ENCODE data around the gene ASXL2. TPM values are rescaled to one million over a fixed set of nuclear protein-coding genes. Genes with fewer than 3 reads are reported as not detected.

The ASXL2 gene
- total RNA-seq, 1 donor from 2014 or later: 32.7 TPM

DNA sequence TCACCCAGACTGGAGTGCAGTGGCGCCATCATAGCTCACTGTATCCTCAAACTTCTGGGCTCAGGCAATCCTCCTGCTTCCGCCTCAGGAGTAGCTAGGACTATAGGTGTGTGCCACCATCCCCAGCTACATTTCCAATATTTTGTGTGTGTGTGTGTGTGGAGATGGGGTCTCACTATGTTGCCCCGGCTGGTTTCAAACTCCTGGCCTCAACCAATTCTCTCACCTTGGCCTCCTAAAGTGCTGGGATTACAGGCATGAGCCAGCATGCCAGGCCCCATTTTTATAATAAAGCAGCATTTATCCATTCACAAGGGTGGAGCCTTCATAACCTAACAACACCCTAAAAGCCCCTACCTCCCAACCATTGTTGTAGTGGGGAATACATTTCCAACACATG is 152.4 kb downstream of the ASXL2 start:
- Mint-ChIP-seq H3K36me3 (ENCODE audit: unreplicated experiment) (peaks cover 2% of the 10 kb centered on the region), H3K9me3 (ENCODE audit: unreplicated experiment) (no peaks in the 10 kb centered on the region), H3K4me3 (ENCODE audit: unreplicated experiment) (no peak overlapping the region), H3K27me3 (ENCODE audit: unreplicated experiment) (peaks cover 33% of the 10 kb centered on the region), H3K27ac (ENCODE audit: unreplicated experiment) (no peak overlapping the region), H3K4me1 (ENCODE audit: unreplicated experiment) (no peaks in the 10 kb centered on the region)
- no peak for DNase-seq (ENCODE audit: extremely low spot score, unreplicated experiment)
- TF ChIP-seq, protein P1, sequence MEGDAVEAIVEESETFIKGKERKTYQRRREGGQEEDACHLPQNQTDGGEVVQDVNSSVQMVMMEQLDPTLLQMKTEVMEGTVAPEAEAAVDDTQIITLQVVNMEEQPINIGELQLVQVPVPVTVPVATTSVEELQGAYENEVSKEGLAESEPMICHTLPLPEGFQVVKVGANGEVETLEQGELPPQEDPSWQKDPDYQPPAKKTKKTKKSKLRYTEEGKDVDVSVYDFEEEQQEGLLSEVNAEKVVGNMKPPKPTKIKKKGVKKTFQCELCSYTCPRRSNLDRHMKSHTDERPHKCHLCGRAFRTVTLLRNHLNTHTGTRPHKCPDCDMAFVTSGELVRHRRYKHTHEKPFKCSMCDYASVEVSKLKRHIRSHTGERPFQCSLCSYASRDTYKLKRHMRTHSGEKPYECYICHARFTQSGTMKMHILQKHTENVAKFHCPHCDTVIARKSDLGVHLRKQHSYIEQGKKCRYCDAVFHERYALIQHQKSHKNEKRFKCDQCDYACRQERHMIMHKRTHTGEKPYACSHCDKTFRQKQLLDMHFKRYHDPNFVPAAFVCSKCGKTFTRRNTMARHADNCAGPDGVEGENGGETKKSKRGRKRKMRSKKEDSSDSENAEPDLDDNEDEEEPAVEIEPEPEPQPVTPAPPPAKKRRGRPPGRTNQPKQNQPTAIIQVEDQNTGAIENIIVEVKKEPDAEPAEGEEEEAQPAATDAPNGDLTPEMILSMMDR (IDR thresholded peaks at IDR 0.05): no peak

DNA sequence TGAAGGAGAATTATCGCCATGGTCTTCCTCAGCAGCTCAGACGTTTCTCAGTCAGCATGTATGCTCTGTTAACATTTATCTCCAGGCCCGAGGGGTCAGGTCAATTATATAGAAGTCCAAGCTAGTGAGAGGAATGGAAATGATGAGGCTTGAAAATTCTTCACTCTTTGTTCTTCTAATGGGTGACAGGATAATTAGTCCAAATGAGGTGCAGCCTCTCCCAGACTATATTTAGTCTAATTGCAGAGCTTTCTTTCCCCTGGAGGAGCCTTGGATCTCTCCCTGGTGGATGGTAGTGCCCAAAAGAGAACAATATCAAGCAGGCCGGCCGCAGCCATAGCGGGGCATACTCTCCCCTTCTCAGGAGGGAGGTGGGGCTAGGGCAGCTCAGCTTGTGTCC is 153.5 kb downstream of the ASXL2 start:
- Mint-ChIP-seq H3K36me3 (ENCODE audit: unreplicated experiment) (peaks cover 2% of the 10 kb centered on the region), H3K4me3 (ENCODE audit: unreplicated experiment) (no peak overlapping the region), H3K27ac (ENCODE audit: unreplicated experiment) (no peak overlapping the region), H3K9me3 (ENCODE audit: unreplicated experiment) (no peaks in the 10 kb centered on the region), H3K4me1 (ENCODE audit: unreplicated experiment) (no peaks in the 10 kb centered on the region), H3K27me3 (ENCODE audit: unreplicated experiment) (peaks cover 35% of the 10 kb centered on the region)
- DNase-seq (ENCODE audit: extremely low spot score, unreplicated experiment): no peak
- TF ChIP-seq, protein P1 (IDR thresholded peaks at IDR 0.05): no peak

DNA sequence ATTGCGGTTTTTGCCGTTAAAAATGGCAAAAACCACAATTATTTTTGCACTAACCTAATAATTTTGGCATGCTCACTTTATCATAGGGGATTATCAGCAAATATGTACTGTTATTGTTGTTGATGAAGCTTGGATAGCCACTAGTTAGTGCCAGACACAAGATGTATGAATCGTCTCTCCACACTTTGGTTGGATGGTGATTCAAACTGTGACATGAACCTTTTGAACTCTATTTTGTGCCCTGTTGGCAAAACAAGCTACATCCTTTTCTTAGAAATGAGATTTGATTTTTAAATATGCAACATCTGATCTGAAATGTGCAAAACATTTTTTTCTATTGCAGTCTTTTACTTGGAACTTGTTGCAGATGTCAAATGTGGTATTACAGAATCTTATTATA is 156.1 kb downstream of the ASXL2 start:
- peaks cover 2% of the 10 kb centered on the region for H3K36me3 Mint-ChIP-seq (ENCODE audit: unreplicated experiment)

DNA sequence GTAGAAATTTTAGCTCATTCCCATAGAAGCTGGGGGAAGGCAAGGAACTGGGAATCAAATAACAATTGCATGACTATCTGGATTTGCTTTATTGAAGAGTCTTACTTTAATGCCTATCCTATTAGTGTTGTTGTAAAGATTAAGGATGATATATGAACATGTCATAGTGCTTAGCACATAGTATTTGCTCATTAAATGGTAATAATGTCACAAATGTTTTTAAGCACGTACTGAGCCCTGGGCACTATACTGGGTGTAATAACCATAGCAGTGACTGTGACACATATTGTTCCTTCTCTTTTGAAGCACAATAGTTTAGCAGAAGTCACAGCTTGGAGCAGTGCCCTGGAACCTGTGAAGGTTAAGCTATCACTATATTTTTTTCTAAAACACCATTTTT is 157.7 kb downstream of the ASXL2 start:
- no peak overlapping the region for H3K27ac Mint-ChIP-seq (ENCODE audit: unreplicated experiment)
- H3K36me3 Mint-ChIP-seq (ENCODE audit: unreplicated experiment): peaks cover 2% of the 10 kb centered on the region
- no peak overlapping the region for H3K4me3 Mint-ChIP-seq (ENCODE audit: unreplicated experiment)
- no peaks in the 10 kb centered on the region for H3K4me1 Mint-ChIP-seq (ENCODE audit: unreplicated experiment)
- TF ChIP-seq, protein P1 (IDR thresholded peaks at IDR 0.05): no peak
- no peak for DNase-seq (ENCODE audit: extremely low spot score, unreplicated experiment)
- peaks cover 44% of the 10 kb centered on the region for H3K27me3 Mint-ChIP-seq (ENCODE audit: unreplicated experiment)
- no peaks in the 10 kb centered on the region for H3K9me3 Mint-ChIP-seq (ENCODE audit: unreplicated experiment)

More for the DNA sequence above, 156.1 kb downstream of the ASXL2 start:
- DNase-seq (ENCODE audit: extremely low spot score, unreplicated experiment): no peak
- no peak overlapping the region for H3K4me3 Mint-ChIP-seq (ENCODE audit: unreplicated experiment)
- H3K9me3 Mint-ChIP-seq (ENCODE audit: unreplicated experiment): no peaks in the 10 kb centered on the region
- TF ChIP-seq, protein P1 (IDR thresholded peaks at IDR 0.05): no peak
- no peak overlapping the region for H3K27ac Mint-ChIP-seq (ENCODE audit: unreplicated experiment)
- H3K4me1 Mint-ChIP-seq (ENCODE audit: unreplicated experiment): no peaks in the 10 kb centered on the region
- H3K27me3 Mint-ChIP-seq (ENCODE audit: unreplicated experiment): peaks cover 39% of the 10 kb centered on the region

DNA sequence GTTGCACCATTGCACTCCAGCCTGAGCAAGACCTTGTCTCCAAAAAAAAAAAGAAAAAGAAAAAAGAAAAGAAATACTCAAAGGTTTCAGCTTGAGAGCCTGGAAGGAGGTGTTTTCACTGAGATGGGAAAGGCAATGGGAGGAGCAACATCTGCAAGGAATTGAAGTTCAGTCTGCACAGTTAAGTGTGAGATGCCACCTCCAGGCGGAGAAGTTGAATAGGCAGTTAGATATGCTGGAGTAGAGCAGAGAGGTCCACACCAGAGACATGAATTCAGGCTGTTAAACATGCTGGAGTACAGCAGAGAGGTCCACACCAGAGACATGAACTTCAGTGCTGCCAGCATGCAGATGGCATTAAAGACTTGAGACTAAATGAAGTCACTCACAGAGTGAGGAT is 163.5 kb downstream of the ASXL2 start:
- Mint-ChIP-seq H3K27me3 (ENCODE audit: unreplicated experiment) (peaks cover 24% of the 10 kb centered on the region), H3K27ac (ENCODE audit: unreplicated experiment) (no peak overlapping the region), H3K4me3 (ENCODE audit: unreplicated experiment) (no peak overlapping the region), H3K4me1 (ENCODE audit: unreplicated experiment) (no peaks in the 10 kb centered on the region), H3K9me3 (ENCODE audit: unreplicated experiment) (no peaks in the 10 kb centered on the region), H3K36me3 (ENCODE audit: unreplicated experiment) (no peaks in the 10 kb centered on the region)
- DNase-seq (ENCODE audit: extremely low spot score, unreplicated experiment): no peak
- TF ChIP-seq, protein P1 (IDR thresholded peaks at IDR 0.05): no peak
